Activated CD4-positive, alpha-beta T cell treated with anti-CD3 and anti-CD28 coated beads, Interleukin-2, amount 10 ng/mL, durations not matched to agents 24 days and 14 days (primary cell): Measurements from ENCODE around the gene ZNF575. TPM values are rescaled to one million over a fixed set of nuclear protein-coding genes. Genes with fewer than 3 reads are reported as not detected.
A peak's percentile ranks its signal among the peaks of the same experiment; 100 is the strongest.

Source experiments
- DNase-seq: peaks from one replicate; pipeline ENCODE4 v3.0.0; 2022
- H3K27ac Mint-ChIP-seq: one replicate; pipeline ENCODE4 v1.8.0; 2022; ENCODE audit warnings: mild to moderate bottlenecking, mixed read lengths
- H3K27me3 Mint-ChIP-seq: one replicate; pipeline ENCODE4 v1.8.0; 2022; ENCODE audit warnings: mixed read lengths
- H3K36me3 Mint-ChIP-seq: one replicate; pipeline ENCODE4 v1.8.0; 2022; ENCODE audit warnings: low read depth, mild to moderate bottlenecking, mixed read lengths
- H3K4me1 Mint-ChIP-seq: one replicate; pipeline ENCODE4 v1.8.0; 2021; ENCODE audit warnings: mixed read lengths
- H3K4me3 Mint-ChIP-seq: one replicate; pipeline ENCODE4 v1.8.0; 2022; ENCODE audit warnings: mild to moderate bottlenecking, moderate library complexity, mixed read lengths
- H3K9me3 Mint-ChIP-seq: one replicate; pipeline ENCODE4 v1.8.0; 2021; ENCODE audit warnings: mixed read lengths
- intact Hi-C: fragments of 100-400 bp; cut with micrococcal nuclease; formaldehyde crosslinking; loops from one replicate; pipeline ENCODE4 v1.15.1; 2023
- total RNA-seq: library from RNA; stranded (reverse); gene quantifications from 2 replicates; pipeline ENCODE4 v1.2.3, GENCODE V29; 2022

ZNF575 gene
- total RNA-seq, 1 donor from 2014 or later: 2.4 TPM

DNA sequence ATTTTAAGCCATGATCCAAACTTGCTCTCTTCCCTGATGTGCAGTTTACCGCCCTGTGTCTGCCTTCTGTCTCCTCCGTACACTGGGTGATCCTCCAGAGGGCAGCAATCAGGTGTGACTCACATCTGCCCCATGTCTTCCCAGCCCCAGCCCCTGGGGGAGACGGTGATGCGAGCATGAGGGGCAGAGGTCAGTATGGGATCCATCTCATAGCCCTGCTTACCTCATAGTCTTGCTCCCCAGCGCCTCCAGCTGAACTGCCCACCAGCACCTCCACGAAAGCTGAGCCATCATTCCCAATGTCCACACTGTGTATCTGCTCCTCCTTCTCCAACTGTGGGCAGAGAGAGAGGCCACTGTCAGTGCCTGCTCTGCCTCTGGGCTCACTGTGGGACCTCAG, 27.7 kb downstream of the ZNF575 start:
- Mint-ChIP-seq H3K27me3 (no peaks in the 10 kb centered on the region), H3K9me3 (no peaks in the 10 kb centered on the region), H3K27ac (peak overlapping the region; percentile 25), H3K4me1 (peaks cover 29% of the 10 kb centered on the region), H3K4me3 (no peak overlapping the region), H3K36me3 (peaks cover 33% of the 10 kb centered on the region)
- no peak for DNase-seq
- intact Hi-C loops: no loop called here

DNA sequence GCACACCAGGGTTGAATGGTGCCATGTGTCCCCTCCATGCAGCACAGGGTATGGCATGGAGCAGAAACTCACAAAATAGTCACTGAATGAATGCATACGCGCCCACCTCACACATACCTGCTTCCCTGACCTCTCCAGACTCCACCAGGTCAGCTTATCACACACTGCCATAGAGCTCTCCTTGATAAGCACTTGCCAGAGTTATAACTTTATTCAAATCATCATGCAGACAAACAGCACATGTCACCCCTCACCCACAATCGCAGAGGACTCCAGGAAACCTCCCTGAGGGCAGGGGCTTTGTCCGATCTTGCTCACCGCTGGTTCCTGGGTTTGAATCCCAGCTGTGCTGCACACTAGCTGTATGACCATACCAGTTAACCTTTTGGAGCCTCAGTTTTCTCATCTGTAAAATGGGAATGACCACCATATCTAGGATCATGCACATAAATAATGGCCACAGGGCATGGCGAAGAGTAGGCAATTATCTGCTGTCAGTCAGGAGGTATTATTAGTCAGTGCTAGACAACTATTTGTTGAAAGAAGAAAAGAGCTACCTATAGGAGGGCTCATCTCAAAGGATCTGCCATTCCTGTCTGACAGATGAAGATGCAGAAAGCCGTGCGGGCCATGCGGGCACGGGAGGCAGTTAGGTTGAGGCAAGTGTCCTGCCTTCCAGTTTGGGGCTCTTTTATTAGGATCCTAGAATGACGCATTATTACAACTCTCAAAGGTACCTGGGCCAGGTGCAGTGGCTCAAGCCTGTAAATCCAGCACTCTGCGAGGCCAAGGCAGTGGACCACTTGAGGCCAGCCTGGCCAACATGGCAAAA, 28.4 kb downstream of the ZNF575 start:
- peaks cover 29% of the 10 kb centered on the region for H3K4me1 Mint-ChIP-seq
- no peaks in the 10 kb centered on the region for H3K9me3 Mint-ChIP-seq
- intact Hi-C loops: no loop called here

DNA sequence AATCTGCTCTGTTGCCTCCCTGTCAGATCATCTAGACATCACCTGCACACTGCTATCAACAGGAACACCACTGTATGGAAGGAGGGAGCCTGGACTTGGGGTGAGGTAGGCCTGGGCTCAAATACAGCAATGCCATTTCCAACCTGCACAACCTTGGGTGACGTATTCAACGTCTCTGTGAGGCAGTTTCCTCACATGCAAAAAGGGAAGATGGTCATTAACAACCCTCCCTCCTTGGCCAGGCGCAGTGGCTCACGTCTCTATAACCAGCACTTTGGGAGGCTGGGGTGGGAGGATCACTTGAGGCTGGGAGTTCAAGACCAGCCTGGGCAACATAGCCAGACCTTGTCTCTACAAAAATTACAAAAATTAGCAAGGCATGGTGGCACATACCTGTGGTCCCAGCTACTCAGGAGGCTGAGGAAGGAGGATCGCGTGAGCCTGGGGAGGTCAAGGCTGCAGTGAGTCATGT, 29.3 kb downstream of the ZNF575 start:
- Mint-ChIP-seq H3K27ac (peak overlapping the region; percentile 91), H3K36me3 (peaks cover 32% of the 10 kb centered on the region), H3K4me1 (peaks cover 31% of the 10 kb centered on the region), H3K9me3 (no peaks in the 10 kb centered on the region), H3K4me3 (peak overlapping the region; percentile 55), H3K27me3 (no peaks in the 10 kb centered on the region)
- DNase-seq: no peak
- intact Hi-C loops: no loop called here

More for the DNA sequence above, 28.4 kb downstream of the ZNF575 start:
- Mint-ChIP-seq H3K4me3 (no peak overlapping the region), H3K27ac (peak overlapping the region; percentile 35), H3K27me3 (no peaks in the 10 kb centered on the region), H3K36me3 (peaks cover 33% of the 10 kb centered on the region)
- no peak for DNase-seq

DNA sequence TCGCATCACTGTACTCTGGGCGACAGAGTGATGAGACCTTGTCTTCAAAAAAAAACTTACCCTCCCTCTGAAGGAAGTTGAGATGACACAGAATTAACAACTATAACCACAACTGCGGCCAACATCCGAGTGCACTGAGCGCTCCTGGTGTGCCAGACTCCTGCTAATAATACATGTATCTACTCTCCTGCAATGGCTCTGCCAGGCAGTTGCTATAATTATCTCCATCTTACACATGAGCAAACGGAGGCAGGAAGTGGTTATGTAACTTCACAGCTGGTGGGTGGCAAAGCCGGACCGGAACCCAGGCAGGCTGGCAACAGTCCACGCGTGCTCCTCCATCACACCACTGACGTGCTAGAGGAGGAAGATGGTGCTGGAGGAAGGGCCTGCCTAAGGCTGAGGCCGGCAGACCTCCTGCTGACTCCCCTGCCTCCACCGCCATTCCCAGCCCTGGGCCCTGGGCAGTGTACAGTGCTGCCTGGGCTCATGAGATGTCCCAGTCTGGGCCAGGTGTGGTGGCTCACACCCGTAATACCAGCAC, 29.8 kb downstream of the ZNF575 start:
- intact Hi-C loops: no loop called here
- DNase-seq: peak; percentile 87
- Mint-ChIP-seq H3K27ac (peak overlapping the region; percentile 91), H3K4me3 (peak overlapping the region; percentile 55), H3K36me3 (peaks cover 29% of the 10 kb centered on the region), H3K27me3 (no peaks in the 10 kb centered on the region), H3K9me3 (no peaks in the 10 kb centered on the region), H3K4me1 (peaks cover 31% of the 10 kb centered on the region)

DNA sequence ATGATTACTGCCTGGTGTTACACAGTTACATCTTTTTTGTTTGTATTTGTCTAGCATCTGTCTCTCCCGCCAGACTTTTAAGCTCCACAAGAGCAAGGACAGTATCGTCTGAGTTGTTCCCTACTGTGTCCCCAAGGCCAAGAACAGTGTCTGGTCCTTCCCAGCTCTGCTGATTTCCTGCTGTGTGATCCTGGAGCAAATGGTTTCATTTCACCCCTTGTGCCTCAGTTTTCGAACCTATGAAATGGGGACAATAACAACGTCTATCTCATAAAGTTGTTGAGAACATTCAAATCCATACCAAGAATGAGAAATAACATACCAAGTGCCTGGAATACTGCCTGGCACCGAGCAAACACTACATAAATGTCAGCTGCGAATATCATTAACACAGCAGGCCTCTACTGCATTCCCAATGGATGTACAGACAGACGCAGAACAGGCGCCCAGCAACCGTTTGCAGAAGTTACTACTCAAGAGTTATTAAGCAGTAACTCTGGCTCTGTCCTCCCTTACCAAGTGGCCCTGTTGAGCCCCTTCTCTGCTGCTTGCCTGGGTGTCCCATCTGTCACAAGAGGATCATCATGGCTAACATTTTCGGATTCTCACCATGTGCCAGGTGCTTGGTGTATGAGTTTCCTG, 30.9 kb downstream of the ZNF575 start:
- Mint-ChIP-seq H3K9me3 (no peaks in the 10 kb centered on the region), H3K4me1 (peaks cover 31% of the 10 kb centered on the region), H3K36me3 (peaks cover 27% of the 10 kb centered on the region), H3K27me3 (no peaks in the 10 kb centered on the region), H3K4me3 (no peak overlapping the region), H3K27ac (peak overlapping the region; percentile 89)
- intact Hi-C loops: no loop called here
- no peak for DNase-seq

- H3K4me1 Mint-ChIP-seq: peaks cover 31% of the 10 kb centered on the region
- no peaks in the 10 kb centered on the region for H3K9me3 Mint-ChIP-seq
- H3K27ac Mint-ChIP-seq: no peak overlapping the region
Observed at GRCh38 chr19:43564800-43565199, 31.8 kb downstream of the ZNF575 start.

DNA sequence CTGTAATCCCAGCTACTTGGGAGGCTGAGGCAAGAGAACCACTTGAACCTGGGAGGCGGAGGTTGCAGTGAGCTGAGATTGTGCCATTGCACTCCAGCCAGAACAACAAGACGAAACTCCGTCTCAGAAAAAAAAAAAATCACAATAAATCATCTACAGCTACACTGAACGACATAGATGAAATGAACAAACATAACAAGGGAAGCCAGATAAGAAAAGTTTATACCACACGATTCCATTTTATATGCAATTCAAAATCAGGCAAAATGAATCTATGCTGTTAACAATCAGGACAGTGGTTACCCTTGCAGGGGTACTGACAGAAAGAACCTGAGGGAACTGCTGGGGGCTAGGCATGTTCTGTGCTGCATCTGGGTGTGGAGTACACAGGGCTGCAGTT, 36.7 kb downstream of the ZNF575 start:
- DNase-seq: no peak
- peaks cover 8% of the 10 kb centered on the region for H3K36me3 Mint-ChIP-seq
- no peak overlapping the region for H3K27ac Mint-ChIP-seq
- no peaks in the 10 kb centered on the region for H3K9me3 Mint-ChIP-seq
- no peak overlapping the region for H3K4me3 Mint-ChIP-seq
- intact Hi-C loops: no loop called here
- H3K27me3 Mint-ChIP-seq: no peaks in the 10 kb centered on the region
- peaks cover 10% of the 10 kb centered on the region for H3K4me1 Mint-ChIP-seq

More at GRCh38 chr19:43564800-43565199, 31.8 kb downstream of the ZNF575 start:
- intact Hi-C loops: no loop called here
- no peak for DNase-seq
- Mint-ChIP-seq H3K36me3 (peaks cover 25% of the 10 kb centered on the region), H3K4me3 (no peak overlapping the region), H3K27me3 (no peaks in the 10 kb centered on the region)

DNA sequence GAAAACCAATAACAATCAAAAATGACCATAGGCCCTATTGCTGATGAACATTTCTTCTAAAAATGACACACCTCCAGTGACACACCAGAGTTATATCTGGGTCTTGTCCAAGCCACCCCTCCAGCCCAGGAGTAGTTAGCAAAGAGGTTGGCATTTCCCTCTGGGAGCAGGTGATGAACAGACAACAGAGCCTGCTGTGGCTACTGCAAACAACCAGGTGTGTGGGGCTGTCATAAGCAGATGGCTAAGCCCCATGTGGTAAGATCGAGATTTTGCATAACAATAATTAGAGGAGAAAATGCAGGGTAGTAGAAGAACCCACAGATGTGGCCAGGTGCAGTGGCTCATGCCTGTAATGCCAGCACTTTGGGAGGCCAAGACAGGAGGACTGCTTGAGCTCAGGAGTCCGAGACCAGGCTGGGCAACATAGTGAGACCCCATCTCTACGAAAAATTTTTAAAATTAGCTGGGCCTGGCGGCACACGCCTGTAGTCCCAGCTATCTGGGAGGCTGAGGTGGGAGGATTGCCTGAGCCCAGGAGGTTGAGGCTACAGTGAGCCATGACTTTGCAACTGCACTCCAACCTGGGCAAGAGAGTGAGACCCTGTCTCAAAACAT, 37.3 kb downstream of the ZNF575 start:
- Mint-ChIP-seq H3K4me1 (peaks cover 14% of the 10 kb centered on the region), H3K27ac (peak overlapping the region; percentile 34), H3K9me3 (no peaks in the 10 kb centered on the region), H3K27me3 (no peaks in the 10 kb centered on the region), H3K36me3 (peaks cover 10% of the 10 kb centered on the region), H3K4me3 (no peak overlapping the region)
- DNase-seq: no peak
- intact Hi-C loops: no loop called here

- Mint-ChIP-seq H3K4me1 (peaks cover 18% of the 10 kb centered on the region), H3K27ac (no peak overlapping the region), H3K9me3 (no peaks in the 10 kb centered on the region), H3K36me3 (peaks cover 12% of the 10 kb centered on the region), H3K27me3 (no peaks in the 10 kb centered on the region), H3K4me3 (no peak overlapping the region)
- DNase-seq: no peak
- intact Hi-C loops: no loop called here
Observed at GRCh38 chr19:43572171-43572588, 39.2 kb downstream of the ZNF575 start.

DNA sequence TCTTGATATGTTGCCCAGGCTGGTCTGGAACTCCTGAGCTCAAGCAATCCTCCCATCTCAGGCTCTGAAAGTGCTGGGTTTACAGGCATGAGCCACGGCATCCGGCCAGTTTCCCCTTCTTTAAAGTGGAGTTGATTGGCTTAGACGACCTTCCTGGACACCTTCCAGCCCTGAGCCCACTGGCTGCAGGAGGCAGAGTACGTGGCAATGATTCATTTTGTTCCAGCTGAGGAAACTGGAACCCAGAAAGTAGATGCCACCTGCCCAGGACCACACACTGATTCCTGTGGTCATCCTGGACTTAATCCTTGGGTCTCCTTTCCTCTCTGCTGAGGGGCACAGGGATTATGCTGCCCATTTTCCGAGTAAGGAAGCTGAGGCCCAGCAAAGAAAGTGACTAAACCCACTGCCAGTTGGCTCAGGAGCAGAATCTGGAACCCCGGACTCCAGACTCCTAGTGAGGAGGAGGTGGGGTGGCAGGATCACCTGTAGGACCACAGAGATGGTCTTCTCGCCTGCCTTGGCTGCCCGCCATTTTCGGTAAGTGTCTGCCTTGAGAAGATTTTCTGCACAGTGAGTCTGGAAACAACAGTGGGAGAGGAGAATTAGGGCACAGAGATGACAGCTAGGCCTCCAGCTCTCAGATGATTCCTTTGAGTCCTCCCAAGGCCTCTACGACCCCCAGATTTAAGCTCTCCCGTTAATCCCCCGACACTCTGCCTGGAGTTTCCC, 41.6 kb downstream of the ZNF575 start:
- H3K27me3 Mint-ChIP-seq: no peaks in the 10 kb centered on the region
- H3K4me3 Mint-ChIP-seq: peak overlapping the region; percentile 96
- H3K27ac Mint-ChIP-seq: peak overlapping the region; percentile 94
- H3K9me3 Mint-ChIP-seq: no peaks in the 10 kb centered on the region
- intact Hi-C loops: loop anchor here (1.0 to 5.0 kb wide), 5 partner anchors 22 to 127 kb away; partner anchors contain the start of genes IRGQ, ZNF428, ZNF575 and ZNF576
- peaks cover 23% of the 10 kb centered on the region for H3K4me1 Mint-ChIP-seq
- DNase-seq: peak; percentile 65
- H3K36me3 Mint-ChIP-seq: peaks cover 16% of the 10 kb centered on the region

- peak within 1 kb of the TSS; percentile 96 for H3K4me3 Mint-ChIP-seq
- no peaks in the 10 kb centered on the region for H3K27me3 Mint-ChIP-seq
- peak within 1 kb of the TSS; percentile 94 for H3K27ac Mint-ChIP-seq
- H3K9me3 Mint-ChIP-seq: no peaks in the 10 kb centered on the region
- H3K4me1 Mint-ChIP-seq: peaks cover 28% of the 10 kb centered on the region
- intact Hi-C loops: loop anchor here (1.0 to 5.0 kb wide), 5 partner anchors 21 to 128 kb away; partner anchors contain the start of genes IRGQ, ZNF428, ZNF575 and ZNF576
- peaks cover 14% of the 10 kb centered on the region for H3K36me3 Mint-ChIP-seq
- peak; percentile 99 for DNase-seq
Observed at GRCh38 chr19:43575156-43575950, 42.4 kb downstream of the ZNF575 start, which contains the start of the genes PINLYP and XRCC1. PINLYP (plus strand) TSS chr19:43575801; CDS start chr19:43577192, 1,391 bp downstream. XRCC1 (minus strand) TSS chr19:43575527; CDS start chr19:43575458, 69 bp downstream.
